Astrocyte of the cerebellum (primary cell): ENCODE results near the gene CRIP3.

Experiments used
- DNase-seq: peaks from one replicate; pipeline ENCODE4 v3.0.0-alpha.2; 2011; ENCODE audit warnings: low read depth
- H3K4me3 ChIP-seq: 2 replicates; pipeline ENCODE4 v1.5.1; 2011; ENCODE audit warnings: mild to moderate bottlenecking, low read depth, low read length, moderate library complexity
- CTCF ChIP-seq: IDR thresholded peaks from 2 replicates; pipeline ENCODE4 v1.5.1; 2012; ENCODE audit warnings: low read length, low read depth, moderate library complexity, mild to moderate bottlenecking; ENCODE audit errors: missing control alignments
- in situ Hi-C: cut with HindIII; loops from 2 replicates; pipeline ENCODE4 v1.10.0; 2017; ENCODE audit warnings: low sequenced_read_pairs

CRIP3 gene

GRCh38 chr6:43278524-43279078 is 30.0 kb downstream of the CRIP3 start:
- in situ Hi-C loops = no loop called here
- no peak overlapping the region for H3K4me3 ChIP-seq
- no peak for DNase-seq
- TF ChIP-seq CTCF = no peak

- no peak overlapping the region for H3K4me3 ChIP-seq
- TF ChIP-seq CTCF = no peak
- in situ Hi-C loops = no loop called here
- no peak for DNase-seq
Observed at GRCh38 chr6:43277643-43278523, 30.7 kb downstream of the CRIP3 start.

- H3K4me3 ChIP-seq = no peak overlapping the region
- in situ Hi-C loops = no loop called here
- no peak for DNase-seq
- TF ChIP-seq CTCF = no peak
Observed at GRCh38 chr6:43277306-43277642, 31.4 kb downstream of the CRIP3 start.

GRCh38 chr6:43276577-43277305 is 31.9 kb downstream of the CRIP3 start:
- no peak for DNase-seq
- in situ Hi-C loops = no loop called here
- no peak overlapping the region for H3K4me3 ChIP-seq
- TF ChIP-seq CTCF = no peak

GRCh38 chr6:43275801-43276576 is 32.6 kb downstream of the CRIP3 start:
- in situ Hi-C loops = no loop called here
- no peak overlapping the region for H3K4me3 ChIP-seq
- DNase-seq = no peak
- TF ChIP-seq CTCF = no peak
